Measurements from ENCODE around the gene DTNB.

The DTNB gene

DNA sequence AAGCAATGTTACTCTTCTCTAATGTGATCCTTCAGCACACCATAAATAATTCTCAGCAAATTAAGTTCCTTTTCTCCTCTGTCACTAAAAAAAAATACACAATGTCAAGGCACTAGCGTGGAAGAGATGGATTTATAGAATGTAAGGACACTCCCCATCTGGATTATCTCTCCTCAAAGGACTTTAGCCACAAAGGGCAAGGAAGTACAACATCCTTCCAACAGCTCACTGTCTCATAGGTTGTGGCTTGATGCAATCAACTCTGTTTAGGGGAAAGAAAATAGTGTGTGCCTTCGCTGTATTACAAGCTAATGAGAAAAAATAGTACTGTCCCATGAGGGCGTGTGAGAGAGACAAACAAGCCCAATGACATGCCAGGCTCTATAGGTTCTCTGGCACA is 202.6 kb downstream of the DTNB start:
- H3K36me3 ChIP-seq (ENCODE audit: insufficient read depth, low read length) = peaks cover 8% of the 10 kb centered on the region; the same call in 1 of the 2 replicates
- no peak for DNase-seq (ENCODE audit: low read depth, low spot score)
- no peak overlapping the region for H3K4me3 ChIP-seq
- TF ChIP-seq EZH2 (IDR thresholded peaks at IDR 0.05) = no peak
- TF ChIP-seq FOXP2 (optimal IDR thresholded peaks at IDR 0.05; ENCODE audit: control extremely low read depth, extremely low read length, insufficient read depth) = no peak
- no peak overlapping the region for H3K9ac ChIP-seq (ENCODE audit: insufficient read length)
- H3K9me3 ChIP-seq (ENCODE audit: low read depth, low read length) = no peaks in the 10 kb centered on the region
- H3K27ac ChIP-seq = no peak overlapping the region

DNA sequence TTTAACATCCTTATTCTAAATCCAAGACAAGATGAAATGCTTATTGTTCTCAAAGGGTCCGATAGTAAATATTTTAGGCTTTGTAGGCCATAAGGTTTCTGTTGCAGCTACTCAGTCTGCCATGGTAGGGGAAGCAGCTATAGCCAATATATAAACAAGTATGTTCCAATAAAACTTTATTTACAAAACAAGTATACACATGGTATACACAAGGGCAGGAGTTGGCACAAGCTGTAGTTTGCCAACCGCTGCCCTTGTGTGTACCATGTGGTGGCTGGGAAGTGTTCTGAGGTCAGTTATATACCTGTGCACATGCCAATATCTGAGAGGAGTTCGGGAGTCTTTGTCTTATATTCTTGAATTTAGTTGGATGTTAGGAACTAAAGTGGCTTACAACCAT is 205.6 kb downstream of the DTNB start:
- H3K36me3 ChIP-seq (ENCODE audit: insufficient read depth, low read length) = no peaks in the 10 kb centered on the region
- H3K4me3 ChIP-seq = no peak overlapping the region
- no peak for DNase-seq (ENCODE audit: low read depth, low spot score)
- no peak for TF ChIP-seq EZH2 (IDR thresholded peaks at IDR 0.05)
- no peak for TF ChIP-seq FOXP2 (optimal IDR thresholded peaks at IDR 0.05; ENCODE audit: control extremely low read depth, extremely low read length, insufficient read depth)
- TF ChIP-seq POLR2AphosphoS5 (IDR thresholded peaks at IDR 0.05; ENCODE audit: borderline replicate concordance, low read depth, low read length) = no peak
- H3K27ac ChIP-seq = no peak overlapping the region
- H3K9me3 ChIP-seq (ENCODE audit: low read depth, low read length) = no peaks in the 10 kb centered on the region
- no peak overlapping the region for H3K9ac ChIP-seq (ENCODE audit: insufficient read length)

DNA sequence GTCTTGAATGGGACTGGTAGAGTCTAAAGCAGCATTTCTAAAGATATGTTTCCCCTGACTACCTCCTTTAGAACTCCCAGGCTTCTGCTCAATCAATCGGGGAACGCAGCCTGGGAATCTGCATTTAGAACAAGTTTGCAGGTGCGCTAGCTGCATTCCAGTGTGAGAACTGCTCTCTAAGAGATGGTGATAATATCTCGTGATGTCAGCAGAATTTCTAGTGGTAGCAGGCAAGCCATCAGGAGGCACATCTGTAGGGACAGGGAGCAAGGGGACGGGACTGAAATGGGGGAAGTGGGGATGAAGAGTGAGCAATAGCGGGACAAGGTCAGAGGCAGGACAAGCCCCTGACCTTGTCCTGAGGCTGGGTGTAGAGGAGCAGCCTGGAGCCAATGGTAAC is 211.4 kb downstream of the DTNB start:
- Histone ChIP-seq H3K36me3 (ENCODE audit: insufficient read depth, low read length) (no peaks in the 10 kb centered on the region), H3K4me3 (no peak overlapping the region), H3K27ac (no peak overlapping the region), H3K9ac (ENCODE audit: insufficient read length) (no peak overlapping the region), H3K9me3 (ENCODE audit: low read depth, low read length) (no peaks in the 10 kb centered on the region)
- TF ChIP-seq EZH2 (IDR thresholded peaks at IDR 0.05) = no peak
- TF ChIP-seq FOXP2 (optimal IDR thresholded peaks at IDR 0.05; ENCODE audit: control extremely low read depth, extremely low read length, insufficient read depth) = no peak
- TF ChIP-seq POLR2AphosphoS5 (IDR thresholded peaks at IDR 0.05; ENCODE audit: borderline replicate concordance, low read depth, low read length) = no peak
- DNase-seq (ENCODE audit: low read depth, low spot score) = no peak

DNA sequence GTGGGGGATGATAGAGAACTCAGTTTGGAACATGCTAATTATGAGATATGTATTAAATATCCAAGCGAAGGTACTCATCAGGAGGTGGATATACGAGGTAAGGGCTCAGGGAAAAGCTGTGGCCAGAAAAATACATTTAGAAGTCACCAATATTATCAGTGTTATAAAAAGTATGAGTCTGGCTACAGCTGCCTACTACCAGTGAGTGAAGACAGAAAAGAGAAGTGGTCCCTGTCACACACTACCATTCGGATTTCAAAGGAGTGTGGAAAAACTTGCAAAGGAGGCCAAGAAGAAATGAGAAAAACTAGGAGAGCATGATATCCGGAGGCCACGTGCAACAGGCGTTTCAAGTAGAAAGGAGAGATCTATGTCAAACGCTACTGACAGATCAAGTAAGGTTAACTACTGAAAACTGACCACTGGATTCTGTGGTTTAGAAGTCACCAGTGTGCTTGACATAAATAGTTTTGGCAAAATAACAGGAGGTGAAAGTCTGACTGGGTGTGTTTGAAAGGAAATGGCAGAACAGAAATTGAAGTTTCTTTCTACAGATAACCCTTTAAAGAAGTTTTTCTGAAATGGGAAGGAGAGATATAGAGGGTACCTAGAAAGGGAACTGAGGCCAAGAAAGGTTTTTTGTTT is 213.0 kb downstream of the DTNB start:
- no peak overlapping the region for H3K27ac ChIP-seq
- H3K4me3 ChIP-seq = no peak overlapping the region
- TF ChIP-seq POLR2AphosphoS5 (IDR thresholded peaks at IDR 0.05; ENCODE audit: borderline replicate concordance, low read depth, low read length) = no peak
- TF ChIP-seq EZH2 (IDR thresholded peaks at IDR 0.05) = no peak
- no peak for TF ChIP-seq FOXP2 (optimal IDR thresholded peaks at IDR 0.05; ENCODE audit: control extremely low read depth, extremely low read length, insufficient read depth)
- DNase-seq (ENCODE audit: low read depth, low spot score) = no peak
- H3K9ac ChIP-seq (ENCODE audit: insufficient read length) = no peak overlapping the region
- no peaks in the 10 kb centered on the region for H3K9me3 ChIP-seq (ENCODE audit: low read depth, low read length)
- no peaks in the 10 kb centered on the region for H3K36me3 ChIP-seq (ENCODE audit: insufficient read depth, low read length)

DNA sequence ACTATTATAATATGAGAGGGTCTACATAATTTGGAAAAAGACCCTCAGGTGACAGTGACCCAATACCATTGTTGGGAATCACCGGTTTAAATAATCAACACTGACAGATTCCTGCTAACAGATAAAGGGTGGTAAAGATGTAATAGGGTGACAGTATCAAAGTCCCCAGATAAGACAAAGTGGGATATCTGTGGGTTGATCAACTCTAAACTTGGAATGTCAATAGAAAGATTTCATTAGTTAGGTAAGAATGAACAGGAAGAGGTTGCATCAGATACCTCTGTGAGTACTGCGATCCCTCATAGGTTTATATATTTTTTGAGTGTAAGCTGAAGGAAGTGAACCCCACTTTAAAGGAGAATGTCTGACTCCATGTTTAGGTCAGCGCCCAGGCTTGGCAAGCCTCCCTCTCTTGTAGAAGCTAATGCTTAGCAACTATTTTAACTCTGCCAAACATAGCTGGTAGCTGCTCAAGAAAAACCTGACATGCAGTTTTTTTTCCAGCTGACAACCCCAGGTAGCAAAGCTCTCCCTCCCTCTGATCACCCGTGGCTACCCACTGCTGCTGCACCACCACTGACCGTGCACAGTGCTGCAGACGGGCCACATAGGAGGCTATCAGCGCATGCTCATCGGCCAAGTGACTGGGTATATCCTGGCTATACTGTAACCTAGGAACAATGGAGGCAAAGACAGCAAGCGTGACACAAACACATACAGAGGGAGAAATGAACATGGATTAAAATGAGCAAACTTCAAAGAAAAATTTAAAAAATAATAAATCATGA is 218.4 kb downstream of the DTNB start:
- Histone ChIP-seq H3K27ac (no peak overlapping the region), H3K9ac (ENCODE audit: insufficient read length) (no peak overlapping the region), H3K36me3 (ENCODE audit: insufficient read depth, low read length) (no peaks in the 10 kb centered on the region), H3K4me3 (no peak overlapping the region), H3K9me3 (ENCODE audit: low read depth, low read length) (no peaks in the 10 kb centered on the region)
- DNase-seq (ENCODE audit: low read depth, low spot score) = no peak
- TF ChIP-seq FOXP2 (optimal IDR thresholded peaks at IDR 0.05; ENCODE audit: control extremely low read depth, extremely low read length, insufficient read depth) (no peak), EZH2 (IDR thresholded peaks at IDR 0.05) (no peak), POLR2AphosphoS5 (IDR thresholded peaks at IDR 0.05; ENCODE audit: borderline replicate concordance, low read depth, low read length) (no peak)

DNA sequence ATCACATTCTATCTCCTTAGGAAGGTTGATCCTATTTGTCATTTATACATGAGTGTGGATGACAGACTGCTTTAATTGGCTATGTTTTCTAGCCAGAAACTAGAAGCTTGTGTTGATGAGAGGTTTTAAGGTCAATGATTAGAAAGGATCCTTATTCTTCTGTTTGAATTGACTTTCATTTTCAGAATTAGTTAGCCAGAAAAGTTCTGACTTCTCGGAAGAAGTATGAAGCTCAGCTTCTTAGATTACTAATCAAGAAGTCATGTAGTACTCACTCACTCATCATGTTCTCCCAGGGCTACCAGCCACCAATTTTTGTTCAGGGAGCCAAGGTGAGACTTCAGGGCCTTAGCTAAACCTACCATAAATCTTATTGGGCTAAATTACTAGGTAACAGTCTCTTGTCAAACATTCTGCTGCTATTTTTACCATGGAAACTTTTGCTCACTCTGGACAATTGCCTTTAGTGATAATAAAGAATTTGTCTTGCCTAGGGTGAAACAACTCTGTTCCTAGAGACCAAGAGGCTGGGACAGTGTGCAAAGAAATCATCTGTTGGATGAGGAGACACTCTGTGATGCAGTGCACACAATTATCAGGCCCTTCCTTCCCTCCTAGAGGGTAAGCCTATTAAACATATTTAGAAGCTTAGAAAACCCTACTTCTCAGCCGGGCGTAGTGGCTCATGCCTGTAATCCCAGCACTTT is 220.0 kb downstream of the DTNB start:
- H3K27ac ChIP-seq = no peak overlapping the region
- peaks cover 3% of the 10 kb centered on the region; the same call in 1 of the 2 replicates for H3K36me3 ChIP-seq (ENCODE audit: insufficient read depth, low read length)
- TF ChIP-seq FOXP2 (optimal IDR thresholded peaks at IDR 0.05; ENCODE audit: control extremely low read depth, extremely low read length, insufficient read depth) (no peak), EZH2 (IDR thresholded peaks at IDR 0.05) (no peak), POLR2AphosphoS5 (IDR thresholded peaks at IDR 0.05; ENCODE audit: borderline replicate concordance, low read depth, low read length) (no peak)
- no peaks in the 10 kb centered on the region for H3K9me3 ChIP-seq (ENCODE audit: low read depth, low read length)
- H3K4me3 ChIP-seq = no peak overlapping the region
- H3K9ac ChIP-seq (ENCODE audit: insufficient read length) = no peak overlapping the region
- no peak for DNase-seq (ENCODE audit: low read depth, low spot score)

DNA sequence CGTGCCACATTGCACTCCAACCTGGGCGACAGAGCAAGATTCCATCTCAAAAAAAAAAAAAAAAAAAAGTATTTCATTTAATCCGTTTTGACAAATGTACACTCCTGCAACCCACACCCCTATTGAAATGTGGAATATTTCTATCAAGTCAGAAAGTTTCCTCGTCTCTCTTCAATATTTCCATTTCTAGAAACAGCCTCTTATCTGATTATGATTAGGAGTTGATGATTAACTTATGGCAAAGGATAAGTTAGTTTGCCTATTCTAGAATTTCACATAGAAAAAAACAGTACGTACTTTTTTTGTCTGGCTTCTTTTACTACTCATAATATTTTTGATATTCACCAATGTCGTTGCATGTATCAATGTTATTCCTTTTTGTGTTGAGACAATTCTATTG is 224.6 kb downstream of the DTNB start:
- Histone ChIP-seq H3K27ac (no peak overlapping the region), H3K4me3 (no peak overlapping the region), H3K9ac (ENCODE audit: insufficient read length) (no peak overlapping the region), H3K36me3 (ENCODE audit: insufficient read depth, low read length) (peaks cover 3% of the 10 kb centered on the region; the same call in 1 of the 2 replicates), H3K9me3 (ENCODE audit: low read depth, low read length) (no peaks in the 10 kb centered on the region)
- TF ChIP-seq POLR2AphosphoS5 (IDR thresholded peaks at IDR 0.05; ENCODE audit: borderline replicate concordance, low read depth, low read length) (no peak), EZH2 (IDR thresholded peaks at IDR 0.05) (no peak), FOXP2 (optimal IDR thresholded peaks at IDR 0.05; ENCODE audit: control extremely low read depth, extremely low read length, insufficient read depth) (no peak)
- no peak for DNase-seq (ENCODE audit: low read depth, low spot score)

DNA sequence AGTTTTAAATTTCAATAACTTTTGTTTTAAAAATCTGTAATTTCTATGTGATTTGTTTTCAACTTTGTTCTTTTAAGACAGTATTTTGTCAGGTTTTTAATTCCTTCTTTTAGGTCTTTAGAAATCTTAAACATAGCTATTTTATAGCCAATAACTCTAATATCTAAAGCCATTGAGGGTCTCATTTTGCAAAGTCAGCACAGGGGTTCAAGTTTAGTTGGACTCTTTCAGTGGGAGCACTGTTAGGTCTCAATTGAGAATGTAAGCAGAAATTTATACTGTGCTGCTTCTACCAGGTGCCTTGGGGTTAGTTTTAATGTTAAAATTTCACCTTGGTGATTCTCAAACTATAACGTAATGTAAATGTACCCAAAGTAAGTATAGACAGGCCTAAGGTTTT is 226.4 kb downstream of the DTNB start:
- Histone ChIP-seq H3K27ac (no peak overlapping the region), H3K9me3 (ENCODE audit: low read depth, low read length) (no peaks in the 10 kb centered on the region), H3K4me3 (no peak overlapping the region), H3K9ac (ENCODE audit: insufficient read length) (no peak overlapping the region), H3K36me3 (ENCODE audit: insufficient read depth, low read length) (peaks cover 3% of the 10 kb centered on the region; the same call in 1 of the 2 replicates)
- DNase-seq (ENCODE audit: low read depth, low spot score) = no peak
- TF ChIP-seq POLR2AphosphoS5 (IDR thresholded peaks at IDR 0.05; ENCODE audit: borderline replicate concordance, low read depth, low read length) (no peak), FOXP2 (optimal IDR thresholded peaks at IDR 0.05; ENCODE audit: control extremely low read depth, extremely low read length, insufficient read depth) (no peak), EZH2 (IDR thresholded peaks at IDR 0.05) (no peak)
